Psoas muscle (tissue), 8 donors: ENCODE results near the gene SLC2A13. TPM values are rescaled to one million over a fixed set of nuclear protein-coding genes. Genes with fewer than 3 reads are reported as not detected.

Experiments
- ATAC-seq, 4 donors: fragments of 200-7000 bp; cut with Tn5 transposase; one replicate each; pipeline ENCODE4 v1.9.1; 2020; ENCODE audit warnings: moderate library complexity in 3 of 4, mild to moderate bottlenecking in 2 of 4
- DNase-seq, 2 donors: peaks; one replicate each; pipeline ENCODE4 v3.0.0-alpha.2; 2020
- H3K27ac ChIP-seq: fragments of 200-600 bp; one replicate; pipeline ENCODE4 v1.8.0; 2022
- H3K27me3 ChIP-seq, 3 donors: fragments of 200-600 bp in 1 of 3; one replicate each; pipeline versions ENCODE4 v1.6.1 to v1.8.0; 2013 to 2022; ENCODE audit warnings: low read length in 2 of 3, mild to moderate bottlenecking in 2 of 3, moderate library complexity in 1 of 3; ENCODE audit not compliant: insufficient read depth in 3 of 3
- H3K36me3 ChIP-seq, 2 donors: fragments of 200-600 bp in 1 of 2; one replicate each; pipeline versions ENCODE4 v1.6.1 to v1.8.0; 2013 to 2022; ENCODE audit warnings: low read depth in 1 of 2, mild to moderate bottlenecking in 1 of 2, moderate library complexity in 1 of 2; ENCODE audit not compliant: insufficient read depth in 1 of 2
- H3K4me1 ChIP-seq: fragments of 200-600 bp; one replicate; pipeline ENCODE4 v1.8.0; 2022
- H3K4me3 ChIP-seq: fragments of 200-600 bp; one replicate; pipeline ENCODE4 v1.8.0; 2022; ENCODE audit warnings: mild to moderate bottlenecking
- H3K9me3 ChIP-seq: fragments of 200-600 bp; one replicate; pipeline ENCODE4 v1.8.0; 2022
- CTCF ChIP-seq: fragments of 200-600 bp; IDR thresholded peaks from one replicate; pipeline ENCODE4 v1.8.0; 2022; ENCODE audit warnings: antibody characterized with exemption
- WGBS, 3 donors: extraction: QIAGEN DNeasy Blood & Tissue Kit; methylation state at CpG; one replicate each; pipeline versions ENCODE4 v1.1.6 to v1.1.7; 2013; 5-methylcytosine and 5-hydroxymethylcytosine counted together
- intact Hi-C, 2 donors: fragments of 100-400 bp; cut with DNase I; formaldehyde crosslinking; loops; one replicate each; pipeline versions ENCODE4 v1.11.0 to v1.14.2; 2022
- polyA plus RNA-seq, 3 donors: library from polyadenylated mRNA; stranded (reverse); fragments of 200-250 nt; gene quantifications; one replicate each; pipeline ENCODE4 v1.2.3, GENCODE V29; 2013
- total RNA-seq, 4 donors: library from RNA; stranded (reverse); fragmentation: NEBNext Ultra II Directional in 2 of 4; extraction: Animal tissue kit (Norgen Biotek cat#: 25700) in 2 of 4; gene quantifications; one replicate each; pipeline versions ENCODE4 v1.2.1 to v1.2.4, GENCODE V29; 2021 to 2023
- donor health status: healthy with polysubstance abuse.
- donor health status: DM: no; HTN: no; CAD: no; lungs with moderate emphysema.
- donor health status: Bipolar disorder and iron deficiency.
- donor health status: healthy.
- donor health status: DM: yes; HTN: yes; CAD: no.
- donor health status: DM: no; HTN: no; CAD: no.
- donor health status: DM: no; HTN: no; CAD: no.
- donor health status: DM: yes; HTN: yes; CAD: no.

SLC2A13 gene
- total and polyA plus RNA-seq, 7 donors = 0.39 to 1.7 (median 0.95) TPM

- 96 to 99% (median 97%) methylated on average over 1 of the region's 1 CpG for WGBS, 3 donors
- H3K4me1 ChIP-seq = no peaks in the 10 kb centered on the region
- ATAC-seq = no peak
- H3K27ac ChIP-seq = no peak overlapping the region
- intact Hi-C loops = no loop called here
- H3K27me3 ChIP-seq = no peaks in the 10 kb centered on the region
- DNase-seq = no peak
- no peak overlapping the region for H3K4me3 ChIP-seq
- TF ChIP-seq CTCF = no peak
- H3K36me3 ChIP-seq = no peaks in the 10 kb centered on the region
- H3K9me3 ChIP-seq = no peaks in the 10 kb centered on the region
These were observed 186.1 kb downstream of the SLC2A13 start for GRCh38 chr12:39919790-39920189.

GRCh38 chr12:39915249-39915648 lies 190.6 kb downstream of the SLC2A13 start:
- WGBS, 3 donors = 73 to 79% (median 76%) methylated on average over 3 of the region's 3 CpGs
- no peak overlapping the region for H3K4me3 ChIP-seq

GRCh38 chr12:39912211-39912980 lies 193.5 kb downstream of the SLC2A13 start:
- Histone ChIP-seq H3K27me3 (no peaks in the 10 kb centered on the region), H3K27ac (no peak overlapping the region), H3K36me3 (no peaks in the 10 kb centered on the region), H3K4me3 (no peak overlapping the region), H3K4me1 (no peaks in the 10 kb centered on the region), H3K9me3 (no peaks in the 10 kb centered on the region)
- TF ChIP-seq CTCF = no peak
- DNase-seq = no peak
- intact Hi-C loops = no loop called here
- 44 to 64% (median 48%) methylated on average over 7 of the region's 7 CpGs for WGBS, 3 donors
- peak in 1 of 4 donors; percentile 23 for ATAC-seq

More at GRCh38 chr12:39915249-39915648, 190.6 kb downstream of the SLC2A13 start:
- H3K36me3 ChIP-seq = no peaks in the 10 kb centered on the region
- intact Hi-C loops = no loop called here
- H3K4me1 ChIP-seq = no peaks in the 10 kb centered on the region
- H3K9me3 ChIP-seq = no peaks in the 10 kb centered on the region
- no peak for TF ChIP-seq CTCF
- ATAC-seq (no peak), DNase-seq (no peak)
- H3K27me3 ChIP-seq = no peaks in the 10 kb centered on the region
- H3K27ac ChIP-seq = no peak overlapping the region

- Histone ChIP-seq H3K36me3 (no peaks in the 10 kb centered on the region), H3K4me3 (no peak overlapping the region), H3K4me1 (no peaks in the 10 kb centered on the region), H3K27ac (no peak overlapping the region), H3K9me3 (no peaks in the 10 kb centered on the region), H3K27me3 (no peaks in the 10 kb centered on the region)
- TF ChIP-seq CTCF = no peak
- intact Hi-C loops = no loop called here
- ATAC-seq (no peak), DNase-seq (no peak)
These were observed 199.6 kb downstream of the SLC2A13 start for GRCh38 chr12:39906237-39906636.

- ATAC-seq (peak in 1 of 4 donors; percentile 41), DNase-seq (peak; percentile 60 to 67)
- Histone ChIP-seq H3K36me3 (no peaks in the 10 kb centered on the region), H3K9me3 (no peaks in the 10 kb centered on the region), H3K4me3 (no peak overlapping the region), H3K27me3 (no peaks in the 10 kb centered on the region), H3K4me1 (no peaks in the 10 kb centered on the region), H3K27ac (no peak overlapping the region)
- TF ChIP-seq CTCF = no peak
- intact Hi-C loops = no loop called here
- 13 to 29% (median 24%) methylated on average over 1 of the region's 1 CpG for WGBS, 3 donors
These were observed 200.7 kb downstream of the SLC2A13 start for GRCh38 chr12:39905152-39905551.
